Retina (tissue), 1 donor: ENCODE data around the gene PTPRN2.

Experiments
- DNase-seq: peaks from one replicate; pipeline ENCODE4 v3.0.0-alpha.2; 2016

PTPRN2 gene

DNA sequence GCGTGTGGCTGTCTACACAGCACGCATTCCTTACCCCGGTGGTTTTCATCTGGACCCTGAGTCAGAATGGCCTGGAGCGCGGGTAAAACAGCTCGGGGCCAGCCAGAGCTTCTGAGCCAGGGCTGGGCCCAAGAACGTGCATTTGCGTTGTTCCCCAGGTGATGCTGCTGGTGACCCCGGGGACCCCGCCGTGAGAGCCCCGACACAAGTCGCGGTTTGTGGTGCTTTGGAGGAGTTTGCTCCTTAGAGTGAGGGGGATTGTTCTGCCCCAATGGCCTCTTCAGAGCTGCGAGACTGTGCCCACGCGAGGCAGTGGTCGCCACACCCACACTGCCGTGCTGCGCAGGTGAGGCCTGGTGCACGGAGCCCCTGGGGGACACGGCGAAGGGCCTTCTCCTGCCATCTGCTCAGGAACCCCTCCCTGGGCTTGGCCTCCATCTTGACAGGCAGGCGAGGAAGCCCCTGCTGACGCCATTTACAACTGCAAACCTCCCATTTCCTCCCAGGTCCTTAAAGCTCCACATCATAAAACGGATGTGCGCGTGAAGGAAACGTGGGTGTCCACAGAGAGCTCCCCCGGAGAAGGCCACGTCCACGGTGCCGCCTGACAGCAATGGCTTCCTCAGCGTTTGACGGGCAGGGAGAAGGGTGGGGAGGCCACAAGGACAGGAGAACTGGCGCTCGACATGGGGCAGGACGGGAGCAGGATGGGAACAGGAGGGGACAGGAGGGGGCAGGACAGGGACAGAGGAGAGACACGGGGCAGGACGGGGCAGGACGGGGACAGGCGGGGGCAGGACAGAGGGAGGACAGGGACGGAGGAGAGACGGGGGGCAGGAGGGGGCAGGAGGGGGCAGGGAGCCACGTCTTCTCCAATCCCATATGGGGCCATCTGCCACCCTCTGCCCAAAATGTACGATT lies 773.6 kb downstream of the PTPRN2 start:
- DNase-seq, result no peak

DNA sequence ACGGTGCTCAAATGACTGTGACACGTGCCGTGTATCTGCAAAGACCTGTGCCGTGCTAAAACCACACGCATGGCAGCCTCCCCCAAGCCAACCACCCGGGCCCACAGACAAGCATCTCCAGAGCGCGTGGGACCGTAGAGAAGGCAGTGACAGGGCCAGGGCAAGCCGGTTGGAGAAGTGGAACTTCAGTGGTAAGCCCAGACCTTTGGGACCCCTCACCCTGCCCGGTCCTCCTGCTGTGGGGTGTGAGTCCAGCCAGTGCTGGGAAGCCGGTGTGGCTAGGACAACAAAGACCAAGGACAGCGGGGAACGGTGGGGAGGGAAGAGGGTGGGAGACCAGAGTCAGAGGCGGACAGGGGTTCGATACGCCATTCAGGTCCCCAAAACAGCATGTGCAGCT lies 774.6 kb downstream of the PTPRN2 start:
- no peak for DNase-seq

DNA sequence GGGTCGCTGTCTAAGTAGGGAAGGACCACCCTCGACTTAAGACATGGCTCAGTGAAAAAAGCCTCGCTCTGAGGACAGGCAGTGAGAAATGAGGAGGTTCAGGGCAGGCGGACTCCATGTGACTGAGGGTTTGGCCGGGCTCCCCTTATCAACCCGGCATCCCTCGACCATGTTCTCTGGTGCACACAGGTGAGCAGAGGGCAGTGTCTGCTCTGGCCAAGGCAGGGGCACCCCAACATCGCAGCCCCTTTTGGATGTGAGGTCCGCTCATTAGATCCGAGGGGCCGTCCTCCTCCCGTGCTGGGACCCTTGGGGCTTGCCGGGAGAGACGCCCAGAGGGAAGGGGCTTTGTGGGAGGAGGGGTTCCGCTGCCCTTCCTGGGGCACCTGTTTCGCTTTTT lies 775.7 kb downstream of the PTPRN2 start:
- DNase-seq, result no peak

DNA sequence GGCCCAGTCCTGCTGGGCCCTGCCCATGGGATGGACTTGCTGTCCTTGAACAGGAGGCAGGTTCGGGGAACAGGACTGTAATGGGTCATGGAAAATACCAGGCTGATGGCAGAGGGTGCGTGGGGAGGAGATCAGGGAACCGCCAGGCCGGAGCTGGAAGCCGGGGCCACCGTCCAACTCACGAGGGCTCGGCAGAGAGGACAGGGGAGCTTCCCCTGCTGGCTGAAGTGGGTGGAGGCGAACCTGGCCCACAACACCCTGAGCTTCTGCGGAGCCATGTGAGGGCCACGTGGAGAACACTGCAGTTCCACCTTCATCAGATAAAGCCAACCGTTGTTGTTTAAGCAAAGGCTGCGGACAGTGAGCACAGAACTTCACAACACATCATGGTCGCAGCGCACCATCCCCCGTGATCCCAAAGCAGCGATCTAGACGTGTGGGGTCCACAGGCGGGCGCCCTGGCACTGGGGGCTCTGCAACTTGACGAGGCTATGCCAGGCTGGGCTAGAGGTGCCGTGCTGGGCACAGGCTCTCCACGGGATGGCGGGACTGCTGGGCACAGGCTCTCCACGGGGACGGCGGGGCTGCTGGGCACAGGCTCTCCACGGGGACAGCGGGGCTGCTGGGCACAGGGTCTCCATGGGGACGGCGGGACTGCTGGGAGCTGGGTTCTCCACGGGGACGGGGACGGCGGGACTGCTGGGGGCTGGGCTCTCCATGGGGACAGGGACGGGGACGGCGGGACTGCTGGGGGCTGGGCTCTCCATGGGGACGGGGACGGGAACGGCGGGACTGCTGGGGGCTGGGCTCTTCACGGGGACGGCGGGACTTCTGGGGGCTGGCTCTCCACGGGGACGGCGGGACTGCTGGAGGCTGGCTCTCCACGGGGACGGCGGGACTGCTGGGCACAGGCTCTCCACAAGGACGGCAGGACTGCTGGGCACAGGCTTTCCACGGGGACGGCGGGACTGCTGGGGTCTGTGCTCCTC lies 777.5 kb downstream of the PTPRN2 start:
- DNase-seq, result no peak

DNA sequence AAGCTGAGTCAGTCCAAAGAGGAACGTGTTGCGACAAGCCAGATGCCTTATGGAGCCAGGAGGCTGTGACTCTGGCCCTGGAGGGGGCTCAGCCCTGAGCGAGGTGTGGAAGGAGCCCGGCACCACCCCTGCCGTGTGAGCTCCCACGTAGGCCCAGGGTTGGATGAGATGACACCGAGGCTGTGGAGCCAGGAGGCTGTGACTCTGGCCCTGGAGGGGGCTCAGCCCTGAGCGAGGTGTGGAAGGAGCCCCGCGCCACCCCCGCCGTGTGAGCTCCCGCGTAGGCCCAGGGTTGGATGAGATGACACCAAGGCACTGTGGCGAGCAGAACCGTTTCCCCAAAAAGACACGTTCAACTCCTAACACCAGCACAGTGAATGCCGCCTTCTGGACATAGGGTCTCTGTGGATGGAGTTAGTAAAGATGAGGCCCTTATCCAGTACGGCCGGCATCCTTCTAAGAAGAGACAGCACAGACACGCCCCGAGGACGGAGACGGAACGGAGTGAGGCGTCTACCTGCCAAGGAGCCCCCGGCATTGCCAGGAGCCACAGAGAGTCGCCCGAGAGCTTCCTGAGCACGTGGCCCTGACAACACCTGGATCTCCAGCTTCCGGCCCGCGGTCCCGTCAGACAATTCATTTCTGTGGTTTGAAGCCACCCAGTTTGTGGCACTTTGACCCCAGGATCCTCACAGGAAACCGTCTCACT lies 778.3 kb downstream of the PTPRN2 start:
- no peak for DNase-seq

DNA sequence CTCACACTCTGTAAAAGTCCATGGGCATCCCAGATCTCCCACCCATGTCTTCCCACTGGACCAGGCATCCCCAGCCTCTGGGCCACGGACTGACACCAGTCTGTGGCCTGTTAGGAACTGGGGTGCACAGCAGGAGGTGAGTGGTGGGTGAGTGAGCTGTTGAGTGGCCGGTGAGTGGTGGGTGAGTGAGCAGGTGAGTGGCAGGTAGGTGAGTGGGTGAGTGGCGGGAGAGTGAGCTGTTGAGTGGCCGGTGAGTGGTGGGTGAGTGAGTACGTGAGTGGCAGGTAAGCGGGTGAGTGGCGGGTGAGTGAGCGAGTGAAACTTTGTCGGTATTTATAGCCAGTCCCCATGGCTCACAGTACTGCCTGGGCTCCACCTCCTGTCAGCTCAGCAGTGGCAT lies 779.6 kb downstream of the PTPRN2 start:
- DNase-seq, result no peak

DNA sequence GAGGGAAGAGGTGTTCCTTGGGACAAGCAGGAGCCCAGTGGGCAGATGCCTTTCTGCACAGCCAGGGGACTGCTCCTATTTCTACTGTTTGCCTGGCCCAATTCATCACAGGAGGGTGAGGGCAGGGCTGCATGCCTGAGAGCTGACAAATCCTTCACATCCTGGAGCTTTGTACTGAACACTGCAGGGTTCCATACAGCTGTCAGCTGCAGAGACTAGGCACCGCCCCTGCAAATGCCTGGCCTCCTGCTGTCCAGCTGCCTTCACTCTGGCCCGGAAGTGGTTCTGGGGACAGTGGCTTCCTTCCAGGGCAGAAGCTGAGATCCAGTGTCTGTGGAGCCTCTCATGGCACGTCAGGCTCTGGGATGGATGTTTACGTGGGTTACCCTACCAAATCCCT lies 780.1 kb downstream of the PTPRN2 start:
- no peak for DNase-seq

DNA sequence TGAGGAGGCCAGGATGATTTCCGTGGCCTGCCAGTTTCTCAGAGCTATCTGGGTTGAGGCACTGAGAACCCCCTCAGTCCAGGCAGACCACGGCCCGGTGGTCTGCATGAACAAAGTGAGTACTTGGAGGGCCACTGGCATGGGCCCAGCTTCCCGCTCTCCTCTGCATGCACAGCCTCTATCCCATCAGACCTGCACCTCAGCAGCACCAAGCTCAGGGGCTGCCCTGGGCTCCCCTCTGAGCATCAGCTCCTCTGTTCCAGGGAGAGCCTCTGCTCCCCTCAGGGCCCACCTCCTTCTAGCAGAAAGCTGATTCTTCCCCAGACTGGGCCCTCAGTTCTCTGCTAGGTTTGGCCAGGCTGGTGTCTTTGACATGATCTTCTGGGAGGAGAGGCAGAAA lies 780.9 kb downstream of the PTPRN2 start:
- no peak for DNase-seq

DNA sequence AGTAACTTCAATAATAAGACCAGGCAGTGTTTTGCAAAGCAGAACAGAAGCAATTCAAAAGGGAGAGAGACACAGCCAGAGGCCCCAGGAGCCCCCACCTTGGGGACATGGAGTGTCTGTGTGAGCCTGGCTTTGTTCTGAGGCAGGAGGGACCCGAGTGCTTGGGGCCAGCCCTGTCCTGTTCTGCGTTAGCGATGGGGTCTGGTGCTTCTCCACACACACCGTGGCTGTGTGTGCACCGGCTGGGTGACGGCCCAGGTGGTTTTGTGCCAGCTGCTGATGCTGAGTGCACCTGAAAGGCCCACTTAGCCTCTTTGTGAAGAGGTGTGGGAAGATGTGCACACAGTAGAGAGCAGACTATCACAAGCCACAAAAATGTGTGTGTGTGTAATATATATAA lies 781.9 kb downstream of the PTPRN2 start:
- no peak for DNase-seq

DNA sequence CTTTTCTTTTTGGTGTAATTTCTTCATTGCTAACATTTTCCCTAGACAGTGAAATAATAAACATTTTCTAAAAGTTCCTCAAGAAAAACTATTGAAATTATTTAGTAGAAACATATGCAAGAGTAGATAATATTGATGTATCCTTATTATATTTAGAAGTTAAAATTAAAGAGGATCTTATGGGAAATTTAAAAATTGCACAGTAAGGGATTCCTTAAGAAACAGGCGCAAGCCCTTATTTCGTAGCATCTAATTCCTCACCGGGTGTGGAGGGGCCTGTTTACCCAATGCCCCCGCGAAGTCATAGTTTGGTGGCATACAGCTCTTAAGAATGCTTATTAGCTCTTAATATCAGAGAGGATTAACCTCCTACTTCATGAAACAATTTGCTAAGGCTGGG lies 783.7 kb downstream of the PTPRN2 start:
- no peak for DNase-seq

DNA sequence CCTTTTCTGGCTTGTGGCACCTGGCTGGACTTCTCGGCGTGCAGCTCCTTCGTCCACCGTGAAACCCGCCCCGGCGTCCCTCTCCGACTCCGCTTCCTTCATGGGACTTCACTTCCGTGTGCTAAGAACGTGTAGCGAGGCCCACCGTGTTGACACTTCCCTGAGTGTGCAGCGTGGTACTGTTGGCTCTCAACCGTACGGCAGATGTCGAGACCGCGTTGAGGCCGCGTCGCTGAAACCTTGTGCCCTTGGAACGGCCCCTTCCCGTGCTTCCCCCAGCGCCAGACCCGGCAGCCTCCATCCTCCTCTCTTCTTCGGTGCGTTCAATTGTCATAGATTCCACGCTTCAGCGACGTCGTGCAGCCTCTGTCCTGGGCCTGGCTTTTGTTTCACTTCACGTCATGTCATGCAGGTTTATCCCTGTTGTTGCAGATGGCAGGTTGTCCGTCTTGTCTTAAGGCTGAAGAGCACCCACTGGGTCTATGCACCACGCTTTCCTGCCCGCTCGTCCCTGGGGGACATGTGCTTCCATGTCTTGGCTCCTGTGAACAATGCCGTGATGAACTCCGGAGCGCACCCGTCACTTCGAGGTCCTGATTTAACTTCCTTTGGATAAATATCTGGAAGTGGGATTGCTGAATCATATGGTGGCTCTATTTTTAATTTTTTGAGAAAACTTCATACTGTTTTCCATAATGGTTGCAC lies 785.5 kb downstream of the PTPRN2 start:
- DNase-seq, result no peak

DNA sequence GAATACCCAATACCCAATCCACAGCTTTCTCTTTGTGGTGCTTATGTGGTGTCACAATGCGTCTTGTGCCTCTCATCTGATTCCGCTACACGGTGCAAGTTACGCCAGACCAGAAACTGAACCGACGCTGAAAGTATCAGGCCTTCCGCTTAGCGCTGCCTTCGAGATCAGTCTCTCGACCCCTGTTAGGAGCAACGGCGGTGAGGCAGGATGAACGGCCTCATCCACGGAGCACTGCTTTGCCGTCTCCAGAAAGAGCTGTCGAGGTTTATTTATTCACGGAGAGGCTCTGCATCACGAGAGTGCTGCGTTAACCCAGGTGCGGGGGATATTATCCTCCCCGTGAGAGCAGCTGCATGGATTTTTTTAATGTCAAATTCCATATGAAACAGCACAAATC lies 786.5 kb downstream of the PTPRN2 start:
- DNase-seq, result no peak

DNA sequence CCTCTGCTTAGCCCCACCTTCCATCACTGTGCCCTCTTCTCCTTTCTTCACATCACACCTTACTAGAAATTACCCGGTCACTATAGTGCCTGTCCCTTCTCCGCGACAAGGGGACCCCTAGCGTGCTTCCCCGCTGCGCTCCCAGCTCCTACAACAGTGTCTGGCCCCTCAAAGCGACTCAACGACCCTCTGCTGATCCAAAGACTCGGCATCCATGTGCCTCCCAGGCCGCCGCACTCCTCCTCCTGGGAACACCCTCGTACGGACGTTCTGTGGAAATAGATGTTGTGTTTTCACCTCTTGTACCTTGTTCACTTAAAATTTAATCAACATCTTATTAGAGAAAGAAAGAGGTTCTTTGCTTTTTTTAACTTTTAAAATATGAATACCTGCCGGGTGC lies 787.3 kb downstream of the PTPRN2 start:
- no peak for DNase-seq

DNA sequence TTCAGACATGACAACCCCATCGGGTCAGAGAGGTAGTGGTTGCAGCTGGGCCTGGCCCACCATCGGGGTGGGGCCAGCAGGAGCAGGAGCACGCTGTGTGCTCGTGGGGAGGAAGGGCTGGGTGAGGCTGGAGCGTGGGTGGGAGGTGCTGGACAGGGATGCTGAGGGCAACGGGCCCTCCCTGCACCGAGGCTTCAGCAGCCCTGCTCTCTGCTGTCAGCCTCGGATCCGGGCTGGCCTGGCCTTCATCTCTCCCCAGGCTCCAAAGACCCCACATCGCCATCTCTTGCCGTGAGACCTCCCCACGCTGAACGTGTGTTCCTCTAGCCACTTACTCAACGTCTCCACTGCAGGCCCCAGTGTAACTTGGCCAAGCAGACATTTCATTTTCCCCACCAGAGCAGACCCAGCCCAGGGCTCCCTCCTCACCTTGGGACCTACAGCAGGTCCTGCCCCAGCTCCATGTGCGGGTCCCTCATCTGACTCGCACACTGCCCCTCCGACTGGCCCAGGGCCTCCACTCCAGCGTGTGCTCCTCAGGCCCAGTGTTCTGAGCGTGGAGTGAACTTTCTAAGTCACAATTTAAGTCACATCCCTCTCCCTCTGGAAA lies 788.4 kb downstream of the PTPRN2 start:
- DNase-seq, result no peak

DNA sequence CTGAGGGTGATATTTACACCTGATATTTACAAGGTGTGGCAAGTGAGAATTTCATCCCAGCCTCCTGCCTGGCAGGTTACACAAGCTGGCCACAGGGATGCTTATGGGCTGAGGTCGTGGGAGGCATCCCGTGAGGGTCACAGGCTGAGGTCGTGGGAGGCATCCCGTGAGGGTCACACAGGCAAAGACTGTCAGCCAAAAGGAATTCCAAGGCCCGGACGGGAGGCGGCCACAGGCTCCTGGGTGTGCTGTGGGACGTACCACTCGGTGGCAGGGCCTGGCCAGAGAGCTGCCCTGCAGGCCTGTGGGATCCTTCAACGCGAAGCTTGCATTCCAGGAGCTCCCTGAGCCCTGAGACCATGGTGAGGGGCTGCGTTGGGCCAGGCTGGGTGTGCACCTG lies 790.3 kb downstream of the PTPRN2 start:
- no peak for DNase-seq

DNA sequence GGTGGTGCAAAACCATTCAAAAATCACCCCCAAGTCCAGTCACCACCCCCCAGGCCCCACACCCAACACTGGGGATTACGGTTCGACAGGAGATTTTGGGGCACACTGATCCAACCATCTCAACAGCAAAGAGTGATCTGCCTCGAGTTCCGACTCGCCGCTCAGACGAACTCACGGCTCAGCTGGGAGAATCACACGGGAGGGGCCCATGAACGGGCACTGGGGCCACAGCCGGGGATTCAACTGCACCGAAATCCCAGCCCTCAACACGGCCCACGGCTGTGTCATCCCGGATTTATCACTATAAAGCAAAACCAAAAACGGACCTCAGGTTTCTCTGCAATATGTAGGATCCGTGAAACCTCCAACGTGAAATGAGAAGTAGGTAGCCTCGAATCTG lies 790.8 kb downstream of the PTPRN2 start:
- DNase-seq, result no peak

DNA sequence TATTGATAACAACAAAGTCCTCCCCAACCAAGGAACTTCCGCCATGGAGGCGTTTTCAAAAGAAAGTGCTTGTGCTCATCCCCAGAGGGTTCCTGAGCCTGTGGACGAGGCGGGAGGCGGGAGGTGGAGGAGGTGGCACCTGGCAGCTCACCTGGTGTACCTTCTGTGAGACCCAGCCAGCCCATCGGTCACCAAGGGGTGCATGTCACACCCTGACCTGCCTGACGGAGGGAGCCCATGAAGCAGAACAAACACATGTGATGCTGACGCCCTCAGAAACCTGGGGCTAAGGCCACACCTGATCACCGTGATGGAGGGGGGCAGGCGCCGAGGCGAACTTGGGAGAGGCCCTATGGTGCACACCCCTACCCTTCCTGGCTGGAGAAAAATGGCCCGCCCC lies 792.0 kb downstream of the PTPRN2 start:
- no peak for DNase-seq

DNA sequence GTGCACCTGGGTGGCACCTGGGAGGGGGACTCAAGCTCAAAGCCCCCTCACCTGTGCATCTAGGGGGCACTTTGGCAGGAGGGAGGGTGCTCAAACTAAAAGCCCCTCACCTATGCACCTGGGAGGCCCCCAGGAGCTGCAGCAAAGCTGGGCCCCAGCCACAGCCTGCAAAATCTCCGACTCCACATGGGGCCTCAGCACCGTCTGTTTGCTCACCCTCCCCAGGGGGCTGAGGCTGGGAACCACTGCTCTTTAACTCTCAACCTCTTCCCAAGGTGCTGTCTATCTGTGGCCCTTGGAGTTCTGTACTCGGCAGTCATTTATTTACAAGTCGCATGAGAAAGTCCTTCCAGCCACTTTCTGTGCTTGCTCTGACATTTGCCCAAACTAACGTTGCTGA lies 792.4 kb downstream of the PTPRN2 start:
- no peak for DNase-seq

DNA sequence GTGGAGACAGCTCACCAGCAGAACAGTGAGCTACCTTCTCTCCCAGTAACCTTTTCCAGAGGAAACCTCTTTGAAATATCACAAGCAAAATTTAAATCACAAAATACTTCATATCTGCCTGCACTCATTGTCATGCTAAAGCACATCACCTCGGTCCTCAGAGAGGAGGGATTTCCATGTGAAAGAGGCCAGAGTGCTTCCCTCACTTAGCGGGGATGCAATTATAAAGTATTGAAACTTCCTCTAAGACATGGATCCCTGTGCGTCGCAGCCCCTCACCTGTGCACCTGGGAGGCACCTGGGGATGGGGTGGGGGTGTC lies 792.9 kb downstream of the PTPRN2 start:
- no peak for DNase-seq

DNA sequence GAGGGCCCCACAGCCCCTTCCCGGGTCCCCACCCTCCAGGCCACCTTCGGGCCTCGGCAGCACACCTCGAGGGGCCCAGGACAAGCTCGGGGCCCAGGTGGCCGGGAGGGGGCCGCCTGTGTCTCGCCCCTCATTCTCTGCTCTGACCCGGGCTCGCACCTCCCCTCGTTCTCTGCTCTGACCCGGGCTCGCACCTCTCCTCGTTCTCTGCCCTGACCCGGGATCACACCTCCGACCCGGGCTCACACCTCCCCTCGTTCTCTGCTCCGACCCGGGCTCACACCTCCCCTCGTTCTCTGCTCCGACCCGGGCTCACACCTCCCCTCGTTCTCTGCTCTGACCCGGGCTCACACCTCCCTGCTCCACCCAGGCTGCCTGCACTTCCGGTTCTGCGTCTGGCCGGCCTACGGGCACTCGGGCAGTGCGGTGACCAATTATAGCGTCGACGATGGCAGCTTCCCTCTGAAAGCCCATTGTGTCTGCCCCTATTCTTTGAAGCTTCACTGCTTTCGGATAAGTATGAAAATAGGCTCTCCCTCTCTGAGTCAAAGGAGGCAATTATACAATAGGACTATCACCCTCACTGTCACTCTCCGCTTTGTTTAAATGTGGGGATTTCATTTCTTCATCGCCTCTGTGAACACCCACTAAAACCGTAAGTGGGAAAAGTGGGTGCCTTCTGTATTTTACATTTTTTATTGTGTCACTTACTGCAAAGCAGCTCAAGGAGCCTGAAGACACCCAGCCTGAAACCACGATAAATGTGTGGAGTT lies 793.5 kb downstream of the PTPRN2 start:
- DNase-seq, result peak; percentile 78

DNA sequence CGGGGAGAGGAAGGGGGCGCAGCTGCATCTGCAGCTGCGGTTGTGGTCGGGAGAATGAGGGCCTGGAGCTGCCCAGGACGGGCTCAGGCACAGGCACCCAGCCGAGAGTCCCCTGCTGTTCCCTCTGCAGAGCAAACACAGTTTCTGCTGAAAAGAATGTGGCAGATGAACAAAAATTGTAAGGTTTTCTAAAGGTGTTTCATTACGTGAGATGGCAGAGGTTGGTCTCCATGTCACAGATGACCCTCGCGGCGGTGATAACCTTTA lies 794.6 kb downstream of the PTPRN2 start:
- DNase-seq, result no peak
